Endothelial cell of umbilical vein (primary cell): ENCODE measurements around the gene BBC3. TPM values are rescaled to one million over a fixed set of nuclear protein-coding genes. Genes with fewer than 3 reads are reported as not detected.

Source experiments
- BruUV-seq: library from RNA; stranded (reverse); fragments of 400-500 nt; replicated peaks from 2 replicates; lab custom pipeline; 2021; lab: Mats Ljungman, UMichigan
- CTCF ChIA-PET: fragments of 300-600, 350-600 bp; sonication (Branson Sonifier 250); formaldehyde crosslinking; loops from one replicate; lab custom pipeline; 2021; ENCODE audit warnings: antibody characterized with exemption, inconsistent platforms; lab: Charles Lee
- POLR2A ChIA-PET: fragments of 300-600, 350-600 bp; sonication (Branson Sonifier 250); formaldehyde crosslinking; loops from one replicate; lab custom pipeline; 2021; ENCODE audit warnings: antibody characterized with exemption, inconsistent platforms; lab: Charles Lee
- DNase-seq: peaks from one replicate; pipeline ENCODE4 v3.0.0-alpha.2; 2011; ENCODE audit warnings: low read depth, low spot score
- FAIRE-seq: peaks from 2 replicates; lab custom pipeline; 2011; peaks lifted over from hg19 to GRCh38; lab: Jason Lieb, UNC
- H2AFZ ChIP-seq: 2 replicates; pipeline ENCODE4 v1.6.0; 2012; ENCODE audit warnings: low read depth, low read length, control low read depth, inconsistent platforms
- H3K27ac ChIP-seq: 2 replicates; pipeline ENCODE4 v1.5.1; 2011; ENCODE audit warnings: low read depth, mild to moderate bottlenecking, control low read depth, low read length, moderate library complexity; ENCODE audit not compliant: insufficient read depth
- H3K27me3 ChIP-seq, 2 experiments: 2 replicates each; pipeline versions ENCODE4 v1.6.0 to v1.6.1; 2011; ENCODE audit warnings: low read length in 2 of 2, mixed read lengths in 1 of 2; ENCODE audit not compliant: control insufficient read depth in 2 of 2, insufficient read depth in 2 of 2
- H3K36me3 ChIP-seq, 2 experiments: 2 replicates in 1 of 2; 3 replicates in 1 of 2; pipeline ENCODE4 v1.5.1; 2011; ENCODE audit warnings: low read length in 2 of 2, mild to moderate bottlenecking in 1 of 2, moderate library complexity in 1 of 2; ENCODE audit not compliant: control insufficient read depth in 2 of 2, insufficient read depth in 2 of 2; ENCODE audit errors: extremely low read depth in 1 of 2
- H3K4me1 ChIP-seq: 3 replicates; pipeline ENCODE4 v1.5.1; 2011; ENCODE audit warnings: mild to moderate bottlenecking, low read length; ENCODE audit not compliant: control insufficient read depth, insufficient read depth; ENCODE audit errors: extremely low read depth
- H3K4me2 ChIP-seq: 2 replicates; pipeline ENCODE4 v1.6.1; 2011; ENCODE audit warnings: low read length, control low read depth, mixed read lengths; ENCODE audit not compliant: insufficient read depth
- H3K4me3 ChIP-seq, 3 experiments: fragments of 200-600 bp in 1 of 3; sonication (generic), shearing (Covaris generic) in 1 of 3; replicated peaks in 1 of 3; 2 replicates each; pipeline ENCODE4 v1.5.1; 2011 to 2016; ENCODE audit warnings: control low read depth in 3 of 3, low read length in 3 of 3, mild to moderate bottlenecking in 2 of 3, inconsistent platforms in 1 of 3, low read depth in 1 of 3, moderate library complexity in 1 of 3; ENCODE audit not compliant: insufficient read depth in 1 of 3
- H3K79me2 ChIP-seq: 2 replicates; pipeline ENCODE4 v1.6.0; 2012; ENCODE audit warnings: low read length, inconsistent platforms; ENCODE audit not compliant: control insufficient read depth, insufficient read depth
- H3K9ac ChIP-seq: replicated peaks from 2 replicates; pipeline ENCODE3; 2011; ENCODE audit warnings: low read length, control low read depth; ENCODE audit not compliant: insufficient read depth; ENCODE audit errors: extremely low read depth
- H3K9me1 ChIP-seq: replicated peaks from 3 replicates; pipeline ENCODE4 v1.6.0; 2011; ENCODE audit warnings: mild to moderate bottlenecking, low read length; ENCODE audit not compliant: control insufficient read depth, insufficient read depth; ENCODE audit errors: extremely low read depth
- H3K9me3 ChIP-seq: replicated peaks from 2 replicates; pipeline ENCODE4 v1.5.1; 2012; ENCODE audit warnings: low read length, inconsistent platforms; ENCODE audit not compliant: control insufficient read depth, insufficient read depth
- H4K20me1 ChIP-seq: replicated peaks from 2 replicates; pipeline ENCODE3; 2011; ENCODE audit warnings: mild to moderate bottlenecking, low read length; ENCODE audit not compliant: control insufficient read depth, insufficient read depth; ENCODE audit errors: extremely low read depth
- CTCF ChIP-seq, 2 donors: IDR thresholded peaks; 1 replicate in 1 of 2; 2 replicates in 1 of 2; pipeline ENCODE4 v1.5.1; 2011; ENCODE audit warnings: low read length in 2 of 2, mild to moderate bottlenecking in 2 of 2, moderate library complexity in 2 of 2, control low read depth in 1 of 2, inconsistent platforms in 1 of 2, low read depth in 1 of 2; ENCODE audit not compliant: insufficient read depth in 1 of 2; ENCODE audit errors: extremely low read depth in 1 of 2
- EZH2 ChIP-seq: IDR thresholded peaks from 2 replicates; pipeline ENCODE4 v1.6.1; 2012; ENCODE audit warnings: borderline replicate concordance, low read depth, mild to moderate bottlenecking, moderate library complexity, low read length, inconsistent platforms; ENCODE audit not compliant: severe bottlenecking
- FOS ChIP-seq: IDR thresholded peaks from 2 replicates; pipeline ENCODE4 v1.6.1; 2011; ENCODE audit warnings: mild to moderate bottlenecking, low read length, moderate library complexity, borderline replicate concordance; ENCODE audit not compliant: insufficient read depth
- GATA2 ChIP-seq: IDR thresholded peaks from 2 replicates; pipeline ENCODE4 v1.7.0; 2011; ENCODE audit warnings: low read depth, mild to moderate bottlenecking, moderate library complexity, mixed read lengths, low read length; ENCODE audit not compliant: insufficient read length, insufficient read depth
- JUN ChIP-seq: IDR thresholded peaks from 2 replicates; pipeline ENCODE4 v1.6.1; 2011; ENCODE audit warnings: borderline replicate concordance, low read depth; ENCODE audit not compliant: insufficient read length, insufficient read depth
- MAX ChIP-seq: IDR thresholded peaks from 2 replicates; pipeline ENCODE4 v1.6.1; 2011; ENCODE audit not compliant: insufficient read depth, insufficient read length
- MYC ChIP-seq: IDR thresholded peaks from one replicate; pipeline ENCODE4 v1.6.1; 2011; ENCODE audit warnings: mild to moderate bottlenecking, low read depth, low read length
- POLR2A ChIP-seq: IDR thresholded peaks from 2 replicates; pipeline ENCODE4 v1.6.1; 2012; ENCODE audit warnings: low read depth, mild to moderate bottlenecking, control low read depth, low read length
- POLR2AphosphoS5 ChIP-seq: IDR thresholded peaks from 2 replicates; pipeline ENCODE4 v1.6.1; 2012; ENCODE audit warnings: low read depth, mild to moderate bottlenecking, control low read depth, low read length, moderate library complexity; ENCODE audit not compliant: insufficient read depth
- dilution Hi-C: fragments of 300-500 bp; cut with MboI; formaldehyde crosslinking; loops from one replicate; pipeline ENCODE4 v1.15.0; 2019; ENCODE audit warnings: low sequenced_read_pairs; ENCODE audit not compliant: extremely low pct_ligation_motif_present
- intact Hi-C: fragments of 100-400 bp; cut with micrococcal nuclease; formaldehyde crosslinking; loops from one replicate; pipeline ENCODE4 v1.10.0; 2022
- polyA plus RNA-seq, 4 experiments: library from polyadenylated mRNA; depleted of rRNA in 3 of 4; stranded (reverse) in 3 of 4; unstranded in 1 of 4; fragments of >200 nt; gene quantifications; 2 replicates each; pipeline versions ENCODE4 v1.2.1 to v1.2.3, GENCODE V29; 2011 to 2012; ENCODE audit warnings: missing spikeins in 1 of 4
- total RNA-seq: library from RNA; stranded (reverse); gene quantifications from 2 replicates; pipeline ENCODE4 v1.2.3, GENCODE V29; 2021

The BBC3 gene
- total and polyA plus RNA-seq, 2 donors (not counting 3 experiments of a cell fraction or from before 2014, with no cell fraction given) = 11.3 to 35.7 TPM

- no peak overlapping the region for H3K9ac ChIP-seq
- H3K4me1 ChIP-seq = peaks cover 8% of the 10 kb centered on the region
- no TSS peak for BruUV-seq
- TF ChIP-seq POLR2AphosphoS5 = no peak
- TF ChIP-seq JUN = no peak
- no peak for TF ChIP-seq POLR2A
- TF ChIP-seq EZH2 = no peak
- no peak for TF ChIP-seq GATA2
- TF ChIP-seq MAX = no peak
- TF ChIP-seq MYC = no peak
- no peak for TF ChIP-seq CTCF (IDR thresholded peaks at IDR 0.05; ENCODE audit: extremely low read depth in 1 of 2, insufficient read depth in 1 of 2, low read depth in 1 of 2, low read length in 2 of 2)
- TF ChIP-seq FOS = no peak
- intact Hi-C loops (no loop called here), dilution Hi-C loops (no loop called here)
- no peaks in the 10 kb centered on the region for H3K9me3 ChIP-seq
- DNase-seq = no peak
- peaks cover 0 to 32% of the 10 kb centered on the region in 2 experiments for H3K36me3 ChIP-seq
- POLR2A ChIA-PET = no interaction called here
- no peak overlapping the region for H2AFZ ChIP-seq
- no peak overlapping the region for H3K27ac ChIP-seq
- H3K4me3 ChIP-seq = no peak overlapping the region
- H3K79me2 ChIP-seq = no peaks in the 10 kb centered on the region
- no peaks in the 10 kb centered on the region for H3K9me1 ChIP-seq
- no peak for FAIRE-seq
- H3K27me3 ChIP-seq = no peaks in the 10 kb centered on the region
- H4K20me1 ChIP-seq = no peaks in the 10 kb centered on the region
- H3K4me2 ChIP-seq = no peak overlapping the region
- CTCF ChIA-PET = no interaction called here
Observed at GRCh38 chr19:47269596-47269995, 38.6 kb upstream of the BBC3 start.
